Heart right ventricle (tissue), 16 donors: ENCODE data around the gene SAMMSON. TPM values are rescaled to one million over a fixed set of nuclear protein-coding genes. Genes with fewer than 3 reads are reported as not detected.

Experiments used
- ATAC-seq, 8 donors: fragments of 200-7000 bp; cut with Tn5 transposase; one replicate each; pipeline ENCODE4 v1.9.1; 2020; ENCODE audit warnings: mild to moderate bottlenecking in 8 of 8, moderate library complexity in 8 of 8, moderate number of reproducible peaks in 1 of 8
- DNase-seq, 2 donors: peaks; one replicate each; pipeline ENCODE4 v3.0.0-alpha.2; 2020
- H3K27ac ChIP-seq, 10 donors: fragments of 200-600 bp; sonication (generic) in 2 of 10; one replicate each; pipeline versions ENCODE4 v1.5.0 to v1.8.0; 2020 to 2022; ENCODE audit warnings: mild to moderate bottlenecking in 3 of 10
- H3K27me3 ChIP-seq, 7 donors: fragments of 200-600 bp; one replicate each; pipeline ENCODE4 v1.8.0; 2021 to 2022; ENCODE audit warnings: mild to moderate bottlenecking in 2 of 7
- H3K36me3 ChIP-seq, 9 donors: fragments of 200-600 bp; sonication (generic) in 1 of 9; one replicate each; pipeline versions ENCODE4 v1.5.0 to v1.8.0; 2020 to 2022; ENCODE audit warnings: mild to moderate bottlenecking in 2 of 9
- H3K4me1 ChIP-seq, 9 donors: fragments of 200-600 bp; sonication (generic) in 1 of 9; one replicate each; pipeline versions ENCODE4 v1.5.0 to v1.8.0; 2020 to 2022; ENCODE audit warnings: mild to moderate bottlenecking in 4 of 9
- H3K4me3 ChIP-seq, 10 donors: fragments of 200-600 bp; sonication (generic) in 2 of 10; one replicate each; pipeline versions ENCODE4 v1.5.0 to v1.8.0; 2020 to 2022; ENCODE audit warnings: mild to moderate bottlenecking in 7 of 10, moderate library complexity in 2 of 10
- H3K9me3 ChIP-seq, 11 donors: fragments of 200-600 bp in 10 of 11; sonication (generic) in 2 of 11; one replicate each; pipeline versions ENCODE4 v1.5.0 to v1.8.0; 2013 to 2022; ENCODE audit warnings: mild to moderate bottlenecking in 2 of 11, control low read depth in 1 of 11, moderate library complexity in 1 of 11
- WGBS, 2 donors: extraction: QIAGEN DNeasy Blood & Tissue Kit; methylation state at CpG; one replicate each; pipeline ENCODE4 v1.1.7; 2013; ENCODE audit warnings: inconsistent platforms in 1 of 2; 5-methylcytosine and 5-hydroxymethylcytosine counted together
- intact Hi-C, 10 donors: fragments of 100-400 bp; cut with DNase I; formaldehyde crosslinking; loops; one replicate each; pipeline versions ENCODE4 v1.11.1 to v1.14.2; 2022
- polyA plus RNA-seq, 2 donors: library from polyadenylated mRNA; stranded (reverse); fragments of 200-250 nt; gene quantifications; one replicate each; pipeline ENCODE4 v1.2.3, GENCODE V29; 2013
- total RNA-seq, 10 donors: library from RNA; stranded (reverse); fragmentation: NEBNext Ultra II Directional in 3 of 10; extraction: Animal tissue kit (Norgen Biotek cat#: 25700) in 3 of 10; gene quantifications; one replicate each; pipeline versions ENCODE4 v1.2.1 to v1.2.4, GENCODE V29; 2021 to 2023
- TF ChIP-seq, protein P1 (sequence below), 9 donors: fragments of 200-600 bp; sonication (generic) in 2 of 9; IDR thresholded peaks; one replicate each; pipeline versions ENCODE4 v1.5.0 to v1.8.0; 2021 to 2022; ENCODE audit warnings: antibody characterized with exemption in 9 of 9, mild to moderate bottlenecking in 5 of 9, moderate library complexity in 1 of 9
- donor health status: Arrhythmogenic right ventricular cardiomyopathy.
- donor health status: ischemic (EF 13 %, LVEDD 7.1; RV severe dilation, severe dysfunction).
- donor health status: healthy with polysubstance abuse.
- donor health status: DM: no; HTN: yes; CAD: no.
- donor health status: DM: no; HTN: no; CAD: no.
- donor health status: ischemic (EF 25% LVEDD 6.9; RV normal size, moderate dysfunction).
- donor health status: ischemic (EF 25% LVEDD 5.7; RV mildly dilated, moderate dysfunction).
- donor health status: healthy.
- donor health status: DM: yes; HTN: yes; CAD: no.
- donor health status: Ischemic cardiomyopathy.
- donor health status: ischemic (EF 35%, LVEDD 5.7; RV mildly dilated, moderate dysfunction).
- donor health status: nonischemic (EF 11% LVEDD 7.7; RV severe dilation, severe dysfunction).
- donor health status: DM: yes; HTN: yes; CAD: no.
- donor health status: PGD.
- donor health status: ischemic (EF 29% LVEDD 5.4; RV normal size, mild dysfunction).
- donor health status: nonischemic (EF 23%, LVEDD 6.1; RV moderate dilation, normal function).

SAMMSON gene
- total and polyA plus RNA-seq, 12 donors = 0.32 TPM; not detected in 11

DNA sequence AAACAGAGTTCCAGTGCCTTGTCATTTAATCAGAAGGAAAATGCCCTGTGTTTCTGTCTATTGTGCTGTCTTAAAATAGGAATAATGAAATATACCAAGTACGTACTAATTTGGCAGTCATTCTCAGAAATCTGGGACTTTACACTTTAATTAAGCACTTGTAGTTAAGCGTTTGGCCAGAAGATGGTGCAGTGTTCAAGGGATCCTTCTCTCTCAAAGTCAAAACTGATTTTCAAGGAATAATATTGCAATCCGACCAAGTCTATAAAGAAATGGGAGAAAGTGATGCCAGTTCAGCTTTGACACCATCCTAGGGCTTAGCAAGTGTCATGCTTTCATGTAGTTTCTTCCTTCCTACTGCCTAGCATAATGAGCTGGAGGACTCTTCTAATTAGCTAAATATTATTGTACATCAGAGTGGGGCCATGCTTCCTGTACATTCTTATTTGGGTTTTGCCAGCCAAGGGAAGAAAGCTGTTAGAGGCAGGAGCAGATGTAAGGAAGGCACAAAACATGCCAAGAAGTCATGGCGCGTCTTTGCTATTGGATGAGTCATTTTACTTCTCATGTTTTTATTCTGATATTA, 64.8 kb downstream of the SAMMSON start:
- Histone ChIP-seq H3K4me3 (no peak overlapping the region), H3K27me3 (peaks cover 0 to 17% (median 0%) of the 10 kb centered on the region in 7 donors), H3K4me1 (peaks cover 0 to 13% (median 7%) of the 10 kb centered on the region in 9 donors), H3K9me3 (no peaks in the 10 kb centered on the region), H3K27ac (no peak overlapping the region), H3K36me3 (no peaks in the 10 kb centered on the region)
- DNase-seq (peak in 1 of 2 donors; percentile 11), ATAC-seq (no peak)
- intact Hi-C loops = loop anchor here in 7 of 10 donors (2.0 to 10.0 kb wide), 3 partner anchors 291 to 1591 kb away; no protein-coding TSS in a partner anchor
- TF ChIP-seq, protein P1, sequence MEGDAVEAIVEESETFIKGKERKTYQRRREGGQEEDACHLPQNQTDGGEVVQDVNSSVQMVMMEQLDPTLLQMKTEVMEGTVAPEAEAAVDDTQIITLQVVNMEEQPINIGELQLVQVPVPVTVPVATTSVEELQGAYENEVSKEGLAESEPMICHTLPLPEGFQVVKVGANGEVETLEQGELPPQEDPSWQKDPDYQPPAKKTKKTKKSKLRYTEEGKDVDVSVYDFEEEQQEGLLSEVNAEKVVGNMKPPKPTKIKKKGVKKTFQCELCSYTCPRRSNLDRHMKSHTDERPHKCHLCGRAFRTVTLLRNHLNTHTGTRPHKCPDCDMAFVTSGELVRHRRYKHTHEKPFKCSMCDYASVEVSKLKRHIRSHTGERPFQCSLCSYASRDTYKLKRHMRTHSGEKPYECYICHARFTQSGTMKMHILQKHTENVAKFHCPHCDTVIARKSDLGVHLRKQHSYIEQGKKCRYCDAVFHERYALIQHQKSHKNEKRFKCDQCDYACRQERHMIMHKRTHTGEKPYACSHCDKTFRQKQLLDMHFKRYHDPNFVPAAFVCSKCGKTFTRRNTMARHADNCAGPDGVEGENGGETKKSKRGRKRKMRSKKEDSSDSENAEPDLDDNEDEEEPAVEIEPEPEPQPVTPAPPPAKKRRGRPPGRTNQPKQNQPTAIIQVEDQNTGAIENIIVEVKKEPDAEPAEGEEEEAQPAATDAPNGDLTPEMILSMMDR (IDR thresholded peaks at IDR 0.05) = peak in 8 of 9 donors; percentile 20 to 76 (median 67)
- 29 to 35% methylated on average over 5 of the region's 5 CpGs for WGBS, 2 donors

DNA sequence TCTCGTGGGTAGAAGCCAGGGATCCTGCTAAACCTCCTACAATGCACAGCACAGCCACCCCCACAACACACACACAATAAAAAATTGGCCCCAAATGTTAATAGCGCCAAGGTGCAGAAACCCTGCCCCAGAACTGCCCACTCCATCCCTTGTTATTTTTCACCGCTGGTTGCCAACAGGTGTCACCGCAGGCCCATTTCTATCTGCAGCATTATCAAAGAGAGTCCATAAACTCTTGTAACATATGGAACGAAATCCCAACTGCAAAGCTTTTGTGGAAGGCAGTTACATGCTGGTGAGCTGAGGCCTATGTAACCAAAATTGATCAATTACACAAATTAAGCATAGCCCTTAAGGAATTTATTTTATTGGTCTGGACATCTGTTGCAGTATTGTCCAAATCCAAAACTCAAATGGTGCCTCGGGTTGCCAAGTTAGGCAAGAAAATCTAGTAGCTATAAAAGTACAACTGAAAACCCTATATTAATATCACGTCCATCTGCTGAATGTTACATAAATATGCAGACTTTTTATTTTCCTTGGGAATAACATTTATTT, 66.2 kb downstream of the SAMMSON start:
- Histone ChIP-seq H3K9me3 (no peaks in the 10 kb centered on the region), H3K4me3 (no peak overlapping the region), H3K4me1 (peaks cover 0 to 13% (median 7%) of the 10 kb centered on the region in 9 donors), H3K36me3 (no peaks in the 10 kb centered on the region), H3K27ac (no peak overlapping the region), H3K27me3 (peaks cover 0 to 31% (median 0%) of the 10 kb centered on the region in 7 donors)
- TF ChIP-seq, protein P1 (IDR thresholded peaks at IDR 0.05) = peak in 1 of 9 donors; percentile 8
- intact Hi-C loops = loop anchor here in 7 of 10 donors (2.0 to 10.0 kb wide), 4 partner anchors 289 to 1589 kb away; no protein-coding TSS in a partner anchor
- 65 to 75% methylated on average over 7 of the region's 7 CpGs for WGBS, 2 donors
- ATAC-seq (no peak), DNase-seq (no peak)

DNA sequence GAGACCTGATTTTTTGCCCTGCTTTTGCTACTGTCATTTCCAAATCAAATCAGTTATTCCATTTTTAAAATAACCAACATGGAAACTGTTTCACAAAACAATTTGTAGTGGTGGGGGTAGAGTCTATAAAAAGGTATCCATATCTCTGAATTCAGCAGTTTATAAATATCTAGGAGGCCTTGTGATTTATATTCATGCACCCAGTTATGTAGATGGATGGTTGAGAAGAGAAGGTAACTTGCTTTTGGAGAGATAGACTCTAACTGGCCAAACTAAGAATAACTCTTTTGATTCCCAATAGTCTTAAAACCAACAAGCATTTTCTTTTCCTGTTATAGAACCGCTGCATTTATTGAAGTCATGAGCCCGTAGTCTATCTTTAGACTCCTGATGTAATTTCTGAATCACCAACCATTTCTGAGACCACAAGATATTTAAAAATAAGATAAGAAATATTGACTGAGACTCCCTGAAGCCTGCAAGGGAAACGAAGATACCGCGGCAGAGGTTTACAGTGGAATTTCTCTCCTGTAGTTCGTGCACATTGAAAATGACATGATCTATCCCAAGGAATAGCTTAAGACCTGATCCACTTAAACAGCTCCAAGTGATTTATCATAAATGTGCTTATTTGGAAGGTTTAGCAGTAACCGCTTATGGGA, 68.5 kb downstream of the SAMMSON start:
- Histone ChIP-seq H3K4me3 (no peak overlapping the region), H3K27ac (peak overlapping the region in 2 of 10 donors; percentile 3 to 6), H3K27me3 (peaks cover 0 to 53% (median 8%) of the 10 kb centered on the region in 7 donors), H3K9me3 (no peaks in the 10 kb centered on the region), H3K36me3 (no peaks in the 10 kb centered on the region), H3K4me1 (peaks cover 0 to 13% (median 7%) of the 10 kb centered on the region in 9 donors)
- peak in 6 of 8 donors; percentile 4 to 70 (median 26) for ATAC-seq
- 30 to 35% methylated on average over 7 of the region's 7 CpGs for WGBS, 2 donors
- intact Hi-C loops = loop anchor here in 3 of 10 donors (5.0 to 10.0 kb wide), 3 partner anchors 287 to 1587 kb away; no protein-coding TSS in a partner anchor
- TF ChIP-seq, protein P1 (IDR thresholded peaks at IDR 0.05) = no peak
- no peak for DNase-seq

DNA sequence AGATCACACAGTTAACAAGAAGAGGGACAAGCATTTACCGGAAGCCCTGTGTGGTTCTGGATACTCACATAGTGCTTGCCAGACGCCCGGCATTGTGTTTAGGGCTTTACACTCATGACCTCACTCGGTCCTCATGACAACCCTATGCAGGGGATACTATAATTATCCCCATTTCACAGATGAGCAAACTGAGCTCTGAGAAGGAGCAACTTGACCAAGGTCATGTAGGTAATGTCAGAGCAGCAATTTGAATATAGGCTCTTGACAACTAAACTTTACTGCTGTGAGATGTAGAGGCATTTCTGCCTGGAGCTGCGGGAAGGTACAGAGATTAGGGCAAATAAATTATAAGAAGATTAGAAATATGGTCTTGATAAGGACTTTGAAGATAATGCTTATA, 70.0 kb downstream of the SAMMSON start:
- TF ChIP-seq, protein P1 (IDR thresholded peaks at IDR 0.05) = no peak
- no peaks in the 10 kb centered on the region for H3K36me3 ChIP-seq
- peaks cover 0 to 13% (median 7%) of the 10 kb centered on the region in 9 donors for H3K4me1 ChIP-seq
- no peak for DNase-seq
- no peak for ATAC-seq
- H3K9me3 ChIP-seq = no peaks in the 10 kb centered on the region
- intact Hi-C loops = loop anchor here in 3 of 10 donors (5.0 to 10.0 kb wide), 3 partner anchors 285 to 1585 kb away; no protein-coding TSS in a partner anchor
- no peak overlapping the region for H3K4me3 ChIP-seq
- 91% methylated on average over 5 of the region's 5 CpGs for WGBS, 2 donors
- no peak overlapping the region for H3K27ac ChIP-seq
- peaks cover 0 to 66% (median 10%) of the 10 kb centered on the region in 7 donors for H3K27me3 ChIP-seq
